Stimulated activated CD4-positive, alpha-beta T cell treated with anti-CD3 and anti-CD28 coated beads, Interleukin-2, amount 100 ng/mL, for 4 hours (primary cell): Measurements from ENCODE around the gene MAFF.
A peak's percentile ranks its signal among the peaks of the same experiment; 100 is the strongest.
"Not testable (repeated sequence)": the region's sequence is repeated elsewhere in the genome, so short reads cannot be mapped to it uniquely, and the experiment has no call there.

Experiments used
- DNase-seq: peaks from one replicate; pipeline ENCODE4 v3.0.0-alpha.2; 2020; ENCODE audit warnings: low read depth

Gene MAFF

DNA sequence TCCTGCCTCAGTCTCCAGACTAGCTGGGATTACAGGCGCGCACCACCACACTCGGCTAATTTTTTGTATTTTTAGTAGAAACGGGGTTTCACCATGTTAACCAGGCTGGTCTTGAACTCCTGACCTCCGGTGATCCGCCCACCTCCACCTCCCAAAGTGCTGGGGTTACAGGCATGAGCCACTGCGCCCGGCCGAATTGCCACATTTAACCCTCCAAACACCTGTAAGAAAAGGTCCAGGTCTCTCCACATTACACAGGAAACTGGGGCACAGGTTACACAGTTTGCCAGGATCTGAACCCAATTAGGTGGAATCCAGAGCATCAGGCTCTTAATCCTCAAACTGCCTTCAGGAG is 24.2 kb upstream of the MAFF start:
- not testable (repeated sequence) for DNase-seq

DNA sequence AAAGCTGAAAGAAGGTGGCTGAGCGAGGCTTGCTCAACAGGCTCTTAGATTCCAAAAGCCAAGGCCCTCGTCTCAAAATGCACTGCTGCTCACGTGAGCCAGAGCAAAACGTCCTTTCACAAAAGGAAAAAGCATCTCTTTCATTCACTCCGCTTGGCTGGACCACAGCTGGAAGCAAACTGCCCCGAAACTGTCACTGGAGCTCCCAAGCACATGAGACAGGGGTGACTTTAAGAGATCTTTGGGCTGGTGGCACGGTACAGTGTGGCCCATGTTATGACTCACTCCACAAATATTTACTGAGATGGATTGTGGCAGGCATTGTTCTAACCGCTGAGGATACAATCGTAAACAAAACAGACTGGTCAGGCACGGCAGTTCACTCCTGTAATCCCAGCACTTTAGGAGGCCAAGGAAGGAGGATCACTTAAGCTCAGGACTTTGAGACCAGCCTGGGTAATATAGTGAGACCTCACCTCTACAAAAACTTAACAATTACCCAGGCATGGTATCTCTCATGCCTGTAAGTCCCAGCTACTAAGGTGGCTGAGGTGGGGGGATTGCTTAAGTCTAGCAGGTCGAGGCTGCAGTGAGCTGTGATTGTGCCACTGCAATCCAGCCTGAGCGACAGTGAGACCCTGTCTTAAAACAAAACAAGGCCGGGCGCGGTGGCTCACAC is 23.7 kb upstream of the MAFF start:
- DNase-seq = no peak

DNA sequence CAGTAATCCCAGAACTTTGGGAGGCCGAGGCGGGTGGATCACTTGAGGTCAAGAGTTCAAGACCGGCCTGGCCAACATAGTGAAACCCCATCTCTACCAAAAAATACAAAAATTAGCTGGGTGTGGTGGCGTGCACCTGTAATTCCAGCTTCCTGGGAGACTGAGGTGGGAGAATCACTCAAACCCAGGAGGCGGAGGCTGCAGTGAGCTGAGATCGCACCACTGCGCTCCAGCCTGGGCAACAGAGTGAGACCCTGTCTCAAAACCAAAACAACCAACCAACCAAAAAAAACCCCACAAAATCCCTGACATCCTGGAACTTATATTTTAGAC is 23.2 kb upstream of the MAFF start:
- DNase-seq = not testable (repeated sequence)

DNA sequence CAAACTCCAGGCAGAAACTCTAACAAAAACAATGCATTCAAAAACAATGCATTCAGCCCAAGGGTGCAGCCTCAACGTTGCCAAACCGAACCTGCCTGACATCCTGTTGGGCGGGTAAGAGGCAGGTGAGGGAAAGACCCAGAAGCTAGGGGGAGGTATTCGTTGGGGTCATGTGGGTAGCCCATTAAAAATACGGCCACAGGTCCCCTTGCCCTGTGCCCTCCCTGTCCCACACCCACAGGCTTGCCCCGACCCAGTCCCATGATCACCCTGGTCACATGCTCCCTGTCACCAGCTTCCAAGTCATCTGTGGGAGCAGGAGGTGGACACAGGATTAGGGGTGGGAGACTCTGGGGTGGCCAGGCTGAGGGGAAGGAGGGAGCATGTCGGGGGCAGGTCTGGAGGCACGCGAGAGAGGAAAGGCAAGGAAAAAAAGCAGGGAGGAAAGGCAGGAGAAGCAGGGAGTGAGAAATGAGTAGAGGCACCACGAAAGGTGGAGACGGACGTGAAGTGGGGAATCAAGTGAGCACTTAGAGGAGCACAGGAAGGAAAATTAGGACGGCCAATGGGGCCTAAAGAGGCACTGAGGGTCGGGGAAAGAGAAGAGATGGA is 20.8 kb upstream of the MAFF start:
- DNase-seq = no peak

DNA sequence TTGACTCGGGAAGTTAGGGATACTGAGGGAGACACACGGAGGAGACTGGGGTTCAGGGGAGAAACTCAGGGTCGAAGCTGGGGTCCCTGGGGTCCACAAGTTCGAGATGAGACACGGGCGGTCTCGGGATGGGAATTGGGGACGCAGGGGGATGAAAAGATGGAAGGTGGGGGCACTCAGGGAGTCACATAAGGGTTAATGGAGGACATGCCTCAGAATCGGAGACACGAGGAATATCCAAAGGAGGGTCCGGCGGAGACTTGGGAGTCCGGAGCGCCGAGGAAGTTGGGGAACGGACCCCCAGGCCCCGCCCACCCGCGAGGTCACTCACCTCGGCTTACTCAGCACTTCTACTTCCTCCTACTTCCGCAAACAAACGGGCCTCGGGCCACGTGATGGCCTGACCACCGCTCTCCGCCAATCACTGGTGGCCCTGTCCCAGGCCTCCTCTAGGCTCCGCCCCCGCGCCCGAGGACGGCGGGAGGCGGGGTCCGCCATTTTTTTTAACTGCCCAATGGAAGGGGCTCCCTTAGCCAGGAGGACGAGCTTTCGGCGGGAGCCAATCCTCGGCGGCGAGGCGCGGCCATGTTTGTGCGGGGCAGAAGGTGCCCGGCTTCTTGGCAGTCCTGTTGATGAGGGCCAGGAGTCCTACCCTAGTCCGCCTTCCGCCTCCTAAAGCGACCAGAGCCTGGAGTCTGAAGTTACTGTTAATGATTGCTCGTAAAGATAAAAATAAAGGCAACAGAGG is 20.2 kb upstream of the MAFF start, which contains the start of gene PLA2G6:
Gene PLA2G6 (minus strand): TSS at position 378 of the 748 bp plus-strand sequence. CDS start 12,404 bp downstream, outside the sequence.
- peak; percentile 91 for DNase-seq

DNA sequence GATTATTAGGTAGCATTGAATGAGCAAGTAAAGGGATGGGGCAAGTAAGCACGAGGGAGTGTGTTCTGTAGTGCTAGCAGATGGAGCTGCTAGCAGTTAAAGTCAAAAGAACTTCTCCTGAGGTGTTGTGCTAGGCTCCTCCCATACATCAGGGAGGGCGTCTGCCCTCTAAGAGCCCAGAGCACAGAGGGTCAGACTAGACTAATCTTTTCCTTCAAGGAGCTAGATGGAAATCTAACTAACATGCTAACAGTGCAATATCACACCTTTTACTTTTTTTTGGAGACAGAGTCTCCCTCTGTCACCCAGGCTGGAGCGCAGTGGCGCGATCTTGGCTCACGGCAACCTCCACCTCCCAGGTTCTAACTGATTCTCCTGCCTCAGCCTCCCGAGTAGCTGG is 17.0 kb upstream of the MAFF start:
- no peak for DNase-seq

DNA sequence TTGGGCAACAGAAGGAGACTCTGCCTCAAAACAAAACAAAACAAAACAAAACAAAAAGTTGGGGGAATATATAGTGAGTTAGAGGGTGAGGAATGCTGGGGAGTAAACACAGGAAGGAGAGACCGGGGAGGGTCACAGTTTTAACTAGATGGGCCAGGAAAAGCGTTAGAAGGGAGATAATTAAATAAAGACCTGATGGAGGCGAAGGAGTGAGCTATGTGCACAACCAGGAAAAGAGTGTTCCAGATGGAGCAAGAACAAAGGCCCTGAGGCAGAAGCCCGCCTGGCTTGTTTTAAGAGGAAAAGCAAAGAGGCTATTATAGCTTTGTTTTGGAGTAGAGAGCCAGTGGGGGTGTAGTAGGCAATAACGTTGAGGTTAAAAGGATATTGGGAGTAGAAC is 15.4 kb upstream of the MAFF start:
- DNase-seq = no peak

DNA sequence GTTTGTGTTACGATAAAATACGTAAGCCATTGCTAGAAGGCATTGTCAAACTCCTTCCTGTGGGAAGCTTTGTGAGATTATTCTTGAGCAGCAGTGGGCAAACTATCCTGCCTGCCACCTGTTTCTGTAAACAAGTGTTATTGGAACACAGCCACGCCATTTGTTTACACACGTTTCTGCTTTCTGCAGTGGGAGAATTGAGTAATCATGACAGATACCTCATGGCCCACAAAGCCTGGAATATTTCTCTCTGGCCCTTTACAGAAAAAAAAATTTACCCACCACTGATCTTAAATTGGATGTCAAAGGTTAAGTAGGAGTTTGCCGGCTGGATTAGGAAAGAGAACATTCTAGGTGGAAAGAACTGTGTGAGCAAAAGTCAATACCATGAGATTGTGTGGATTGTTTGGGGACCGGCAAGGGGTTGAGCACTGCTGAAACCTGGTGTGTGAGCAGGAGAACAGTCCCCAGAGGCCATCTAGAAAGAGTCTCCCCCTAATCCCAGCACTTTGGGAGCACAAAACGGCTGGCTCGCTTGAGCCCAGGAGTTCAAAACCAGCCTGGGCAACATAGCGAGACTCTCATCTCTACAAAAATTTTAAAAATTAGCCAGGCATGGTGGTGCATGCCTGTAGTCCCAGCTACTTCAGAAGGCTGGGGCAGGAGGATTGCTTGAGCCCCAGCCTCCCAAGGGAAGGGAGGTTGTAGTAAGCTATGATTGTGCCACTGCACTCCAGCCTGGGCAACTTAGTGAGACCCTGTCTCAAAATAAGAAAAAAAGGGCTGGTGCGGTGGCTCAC is 14.2 kb upstream of the MAFF start:
- no peak for DNase-seq

DNA sequence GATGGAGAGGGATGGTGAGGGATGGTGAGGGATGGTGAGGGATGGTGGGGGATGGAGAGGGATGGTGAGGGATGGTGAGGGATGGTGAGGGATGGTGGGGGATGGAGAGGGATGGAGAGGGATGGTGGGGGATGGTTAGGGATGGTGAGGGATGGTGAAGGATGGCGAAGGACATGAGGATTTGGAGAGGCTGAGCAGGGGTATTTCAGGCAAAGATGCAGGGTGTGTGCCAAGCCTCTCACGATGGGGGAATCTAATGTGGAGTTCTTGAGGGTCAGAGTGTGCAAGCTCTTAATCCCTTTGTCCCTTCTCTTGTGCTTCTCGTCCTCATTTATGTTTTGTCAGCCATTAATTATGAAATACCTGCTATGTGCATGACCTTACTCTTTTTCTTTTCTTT is 12.7 kb upstream of the MAFF start:
- no peak for DNase-seq

DNA sequence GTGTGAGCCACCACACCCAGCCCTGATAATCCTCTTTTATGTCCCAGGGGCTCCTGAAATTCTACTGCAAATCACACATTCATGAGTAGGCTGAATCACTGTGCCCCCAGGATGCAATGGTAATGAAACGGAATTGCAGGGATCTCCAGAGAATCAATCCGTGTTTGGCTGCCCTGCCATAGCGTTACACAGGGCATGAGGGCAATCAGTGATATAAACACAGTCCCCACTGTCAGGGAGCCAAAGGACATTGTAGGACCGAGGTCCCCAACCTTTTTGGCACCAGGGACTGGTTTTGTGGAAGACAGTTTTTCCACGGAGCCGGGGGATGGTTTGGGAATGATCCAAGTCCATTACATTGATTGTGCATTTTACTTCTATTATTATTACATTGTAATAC is 11.2 kb upstream of the MAFF start:
- DNase-seq = no peak

DNA sequence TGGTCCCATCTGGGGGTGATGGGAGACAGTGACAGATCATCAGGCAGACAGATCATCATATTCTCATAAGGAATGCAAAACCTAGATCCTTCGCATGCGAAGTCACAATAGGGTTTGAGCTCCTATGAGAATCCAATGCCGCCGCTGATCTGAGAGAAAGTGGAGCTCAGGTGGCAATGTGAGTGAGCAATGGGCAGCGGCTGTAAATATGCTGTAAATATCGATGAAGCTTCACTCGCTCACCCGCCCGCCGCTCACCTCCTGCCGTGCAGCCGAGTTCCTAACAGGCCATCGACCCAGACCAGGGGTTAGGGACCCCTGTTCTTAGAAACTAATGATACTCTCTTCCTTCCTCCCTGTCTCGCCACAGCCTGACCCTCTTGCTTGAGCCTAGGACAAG is 10.7 kb upstream of the MAFF start:
- DNase-seq = no peak

DNA sequence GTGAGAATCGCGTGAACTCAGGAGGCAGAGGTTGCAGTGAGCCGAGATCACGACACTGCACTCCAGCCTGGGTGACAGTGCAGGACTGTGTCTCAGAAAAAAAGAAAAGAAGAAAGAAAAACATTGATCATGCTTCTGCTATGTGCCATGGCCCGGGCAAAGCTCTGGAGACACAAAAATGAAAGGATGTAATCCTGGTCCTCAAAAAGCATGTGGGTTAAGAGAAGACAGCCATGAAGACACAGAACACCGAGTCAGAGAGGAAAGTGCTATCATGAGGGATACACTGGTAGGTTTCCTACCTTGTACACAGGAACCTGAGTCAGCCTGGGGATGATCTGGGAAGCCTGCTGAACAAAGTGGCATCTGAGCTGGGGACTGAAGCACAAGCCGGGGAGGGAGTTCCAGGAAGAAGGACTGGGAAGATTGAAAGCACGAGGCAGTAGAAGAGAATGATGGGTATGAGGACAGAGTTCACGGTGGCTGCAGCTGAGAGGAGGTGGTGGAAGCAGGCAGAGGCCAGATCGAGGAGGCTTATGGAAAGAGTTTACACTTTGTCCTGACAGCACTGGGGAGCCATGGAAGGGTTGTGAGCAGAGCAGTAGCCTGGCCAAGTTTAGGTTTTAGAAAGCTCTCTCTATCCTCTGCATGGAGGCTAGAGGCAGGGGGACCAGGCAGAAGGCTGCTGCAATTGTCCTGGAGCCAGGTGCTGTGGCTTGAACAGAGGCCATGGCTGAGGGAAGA is 9.9 kb upstream of the MAFF start:
- no peak for DNase-seq

DNA sequence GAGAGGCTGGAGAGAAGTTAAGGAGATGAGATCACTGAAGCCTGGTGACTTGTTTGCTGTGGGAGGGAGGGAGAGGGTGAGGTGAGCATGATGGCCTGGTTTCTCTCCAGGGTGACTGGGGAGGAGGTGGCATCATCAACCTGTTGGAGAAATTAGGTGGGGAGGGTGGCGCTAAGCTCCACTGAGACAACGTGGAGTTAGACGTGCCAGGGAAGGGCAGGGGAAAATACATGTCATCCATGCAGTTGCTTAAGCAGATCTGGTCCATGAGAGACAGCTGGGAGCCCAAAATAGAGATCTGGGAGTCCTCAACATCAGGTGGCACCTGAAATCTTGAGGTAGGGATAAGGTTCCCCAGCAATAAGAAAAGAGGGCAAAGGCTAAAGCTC is 9.3 kb upstream of the MAFF start:
- DNase-seq = no peak

DNA sequence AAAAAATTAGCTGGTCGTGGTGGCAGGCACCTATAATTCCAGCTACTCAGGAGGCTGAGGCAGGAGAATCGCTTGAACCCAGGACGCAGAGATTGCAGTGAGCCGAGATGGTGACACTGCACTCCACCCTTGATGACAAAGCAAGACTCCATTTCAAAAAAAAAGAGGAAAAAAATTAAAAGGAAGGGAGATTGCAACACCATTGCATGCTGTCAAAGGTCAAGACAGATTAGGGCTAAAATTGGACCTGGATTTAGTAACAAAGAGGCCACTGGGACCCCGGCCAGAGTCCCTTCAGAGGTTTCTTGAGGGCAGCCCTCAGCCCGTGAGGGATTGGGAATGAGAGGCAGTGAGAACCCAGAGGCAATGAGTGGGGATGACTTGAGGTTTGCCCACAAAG is 8.2 kb upstream of the MAFF start:
- DNase-seq = no peak

DNA sequence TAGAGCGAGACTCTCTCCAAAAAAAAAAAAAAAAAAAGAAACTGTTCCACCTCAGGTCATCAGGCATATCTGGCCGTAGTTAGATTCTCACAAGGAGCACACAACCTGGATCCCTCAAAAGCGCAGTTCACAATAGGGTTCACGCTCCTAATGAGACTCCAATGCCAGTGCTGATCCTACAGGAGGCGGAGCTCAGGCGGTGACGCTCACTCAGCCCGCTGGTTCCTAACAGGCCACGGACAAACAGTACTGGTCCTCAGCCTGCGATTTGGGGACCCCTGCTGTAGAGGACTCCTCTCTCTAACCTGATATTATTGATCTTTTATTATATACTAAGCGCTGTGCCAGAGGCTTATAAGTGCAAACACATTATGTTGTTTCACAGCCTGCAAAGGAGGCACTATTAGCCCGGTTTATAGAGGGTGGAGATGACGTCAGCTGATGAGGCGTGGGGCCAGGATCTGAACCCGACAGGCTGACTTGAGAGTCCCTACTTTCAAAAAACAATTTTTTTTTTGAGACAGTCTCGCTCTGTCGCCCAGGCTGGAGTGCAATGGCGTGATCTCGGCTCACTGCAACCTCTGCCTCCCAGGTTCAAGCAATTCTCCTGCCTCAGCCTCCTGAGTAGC is 4.9 kb upstream of the MAFF start:
- no peak for DNase-seq

DNA sequence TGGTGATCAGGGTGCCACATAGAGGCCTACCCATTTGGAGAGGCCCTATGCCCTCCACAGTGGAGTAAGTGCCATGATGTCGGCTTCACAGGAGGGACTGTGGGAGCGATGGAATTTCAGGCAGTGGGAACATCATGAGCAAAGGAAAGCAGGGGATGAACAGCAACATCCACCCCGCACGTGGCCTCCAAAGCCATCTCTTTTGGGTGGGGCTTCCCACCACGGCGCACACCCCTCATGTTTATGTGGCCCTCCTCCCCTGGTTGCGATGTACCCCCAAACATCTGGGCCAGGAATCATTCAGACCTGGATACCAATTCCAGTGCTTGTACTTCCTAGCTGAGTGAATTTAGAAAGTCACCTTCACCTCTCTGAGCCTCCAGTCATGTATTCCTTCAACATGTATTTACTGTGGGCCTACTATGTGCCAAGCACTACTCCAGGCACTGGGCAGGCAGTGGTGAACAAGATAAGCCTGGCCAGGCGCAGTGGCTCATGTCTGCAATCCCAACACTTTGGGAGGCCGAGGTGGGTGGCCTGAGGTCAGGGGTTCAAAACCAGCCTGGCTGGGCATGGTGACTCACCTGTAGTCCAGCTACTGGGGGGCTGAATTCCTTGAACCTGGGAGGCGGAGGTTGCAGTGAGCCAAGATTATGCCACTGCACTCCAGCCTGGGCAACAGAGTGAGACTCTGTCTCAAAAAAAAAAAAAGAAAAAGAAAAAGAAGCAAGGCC is 1.8 kb upstream of the MAFF start:
- DNase-seq = no peak

DNA sequence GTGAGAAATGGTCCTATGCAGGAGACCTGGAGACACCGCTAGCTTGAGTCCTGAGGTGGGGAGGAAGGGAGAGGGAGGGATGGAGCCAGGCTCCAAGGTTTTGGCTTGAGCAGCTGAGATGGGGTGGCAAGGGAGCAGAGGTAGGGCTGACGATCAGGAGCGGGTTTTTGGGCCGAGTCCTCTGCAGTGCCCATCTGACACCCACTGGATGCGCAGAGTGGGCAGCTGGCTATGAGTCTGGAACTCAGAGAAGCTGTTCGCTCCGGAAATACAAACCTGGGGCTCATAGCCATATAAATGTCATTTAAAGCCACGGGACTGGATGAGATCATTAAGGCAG is 453 bp upstream of the MAFF start:
- DNase-seq = no peak

DNA sequence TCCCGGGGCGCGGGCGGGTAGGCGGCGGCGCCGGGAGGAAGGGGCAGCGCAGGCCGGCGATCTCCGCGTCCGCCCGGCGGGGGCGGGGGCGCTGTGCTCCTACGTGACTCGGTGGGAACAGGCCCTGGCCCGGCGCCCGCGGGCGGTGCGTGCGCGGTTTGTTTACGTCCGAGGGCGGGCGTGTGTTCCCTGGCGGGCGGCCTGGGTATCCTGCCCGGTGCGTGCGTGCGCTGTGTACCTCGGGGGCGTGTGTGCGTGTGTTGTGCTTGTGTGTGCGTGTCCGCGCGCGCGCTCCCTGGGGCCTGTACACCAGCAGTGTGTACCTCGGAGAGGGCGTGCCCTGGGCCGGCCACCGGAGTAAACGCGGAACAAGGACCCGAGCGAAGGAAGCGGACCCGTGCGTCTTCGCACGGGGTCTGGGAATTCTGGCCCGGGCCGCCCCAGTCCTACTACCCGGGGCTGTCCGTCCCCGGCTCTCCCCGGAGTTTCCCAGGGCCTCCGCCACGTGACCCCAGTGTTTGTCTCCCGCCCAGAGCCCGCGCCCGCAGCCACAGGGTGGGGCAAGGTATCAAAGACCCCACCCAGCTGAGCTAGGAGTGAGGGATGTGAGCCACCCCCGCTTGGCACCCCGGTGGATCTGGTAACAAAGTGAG is 769 bp downstream of the MAFF start:
- DNase-seq = peak; percentile 30

DNA sequence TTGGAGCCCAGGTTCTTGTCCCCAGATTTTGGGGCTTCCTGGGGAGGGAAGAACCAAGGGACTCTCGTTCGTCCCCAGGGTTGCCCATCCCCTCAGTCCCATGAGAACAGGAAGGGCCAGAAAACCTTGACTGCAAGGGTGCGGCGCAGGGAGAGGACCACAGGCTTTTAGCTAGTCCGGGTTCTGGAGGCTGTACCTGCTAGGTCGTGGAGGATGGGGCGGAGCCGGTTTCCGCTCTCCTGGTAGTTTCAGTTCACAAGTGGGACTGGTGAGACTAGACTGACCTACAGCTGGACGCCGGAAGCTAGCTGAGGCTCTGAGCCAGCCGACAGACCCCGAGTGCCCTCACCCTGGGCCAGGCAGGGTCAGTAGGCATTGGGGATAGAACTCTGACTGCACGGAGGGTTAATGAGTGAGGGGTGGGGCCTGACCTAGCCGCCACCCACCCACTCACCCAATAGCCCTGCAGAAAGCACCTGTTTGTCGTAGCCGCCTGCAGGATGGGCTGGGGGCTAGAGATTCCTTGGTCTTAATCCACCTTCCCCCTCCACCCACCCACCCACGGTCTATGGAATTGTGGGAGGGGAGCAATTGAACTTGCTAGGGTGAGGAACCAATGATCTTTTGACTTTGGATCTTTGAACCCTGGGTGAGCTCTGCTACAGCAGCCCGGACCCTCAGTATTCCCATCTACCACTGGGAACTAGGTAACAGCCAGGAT is 1.5 kb downstream of the MAFF start:
- no peak for DNase-seq
